GM18873 (cell line): ENCODE data around the gene DMWD.

ENCODE experiments used
- ATAC-seq: cut with Tn5 transposase; IDR thresholded peaks from one replicate; pipeline ENCODE4 v1.9.1; 2021; ENCODE audit warnings: mild to moderate bottlenecking, moderate library complexity, moderate number of reproducible peaks; ENCODE audit not compliant: unreplicated experiment, low FRiP score

Gene DMWD

GRCh38 chr19:45792470-45793177 is at the start of gene DMWD:
DMWD (minus strand) TSS chr19:45792845; CDS start chr19:45792756, 89 bp downstream.
- peak; percentile 76 for ATAC-seq

- no peak for ATAC-seq
These were observed 49.6 kb upstream of the DMWD start for GRCh38 chr19:45842198-45842597.

GRCh38 chr19:45834970-45835369 is 42.3 kb upstream of the DMWD start:
- no peak for ATAC-seq

GRCh38 chr19:45828945-45829344 is 36.3 kb upstream of the DMWD start:
- ATAC-seq, result no peak

- ATAC-seq, result no peak
These were observed 35.9 kb upstream of the DMWD start for GRCh38 chr19:45828523-45828922.

- ATAC-seq, result no peak
These were observed 34.9 kb upstream of the DMWD start for GRCh38 chr19:45827459-45828093.

GRCh38 chr19:45826934-45827333 is 34.3 kb upstream of the DMWD start:
- no peak for ATAC-seq

GRCh38 chr19:45825917-45826893 is 33.6 kb upstream of the DMWD start:
- ATAC-seq, result no peak

- no peak for ATAC-seq
These were observed 32.6 kb upstream of the DMWD start for GRCh38 chr19:45825263-45825605.

GRCh38 chr19:45824531-45825262 is 32.1 kb upstream of the DMWD start:
- no peak for ATAC-seq

- ATAC-seq, result no peak
These were observed 31.4 kb upstream of the DMWD start for GRCh38 chr19:45824041-45824471.

- no peak for ATAC-seq
These were observed 30.5 kb upstream of the DMWD start for GRCh38 chr19:45823182-45823581.

GRCh38 chr19:45822716-45823115 is 30.1 kb upstream of the DMWD start:
- ATAC-seq, result no peak

- ATAC-seq, result no peak
These were observed 28.9 kb upstream of the DMWD start for GRCh38 chr19:45821570-45821969.

- no peak for ATAC-seq
These were observed 28.5 kb upstream of the DMWD start for GRCh38 chr19:45821103-45821521.

- no peak for ATAC-seq
These were observed 27.9 kb upstream of the DMWD start for GRCh38 chr19:45820413-45821102.

- ATAC-seq, result no peak
These were observed 27.1 kb upstream of the DMWD start for GRCh38 chr19:45819769-45820168.

- ATAC-seq, result peak; percentile 9
These were observed 25.2 kb upstream of the DMWD start for GRCh38 chr19:45817725-45818301.

GRCh38 chr19:45817010-45817724 is 24.5 kb upstream of the DMWD start:
- peak; percentile 62 for ATAC-seq
